K562 (cell line): ENCODE measurements around the gene UGT1A3. TPM values are rescaled to one million over a fixed set of nuclear protein-coding genes. Genes with fewer than 3 reads are reported as not detected.

Experiments
- ATAC-seq: fragments of 200-7000 bp; cut with Tn5 transposase; 3 replicates; pipeline ENCODE4 v1.9.1; 2020; ENCODE audit warnings: moderate library complexity
- BruUV-seq: library from RNA; stranded (reverse); fragments of 400-500 nt; replicated peaks from 2 replicates; lab custom pipeline; 2021; lab: Mats Ljungman, UMichigan
- CTCF ChIA-PET: fragments of 300-600 bp; formaldehyde crosslinking; extraction: SDS; loops from one replicate; lab custom pipeline; 2021; ENCODE audit warnings: low intra/inter-chr PET ratio; lab: Yijun Ruan, JAX
- POLR2A ChIA-PET: fragments of 300-600, 350-650 bp; sonication (Branson Sonifier 250); formaldehyde crosslinking; extraction: SDS; loops from one replicate; lab custom pipeline; 2021; ENCODE audit warnings: antibody characterized with exemption, inconsistent platforms; lab: Yijun Ruan, JAX
- DNase-seq, 4 experiments: peaks; one replicate each; pipeline versions ENCODE4 v3.0.0 to v3.0.0-alpha.2; 2011 to 2018; ENCODE audit warnings: low spot score in 3 of 4, mixed read lengths in 3 of 4; ENCODE audit errors: extremely low read depth in 1 of 4
- FAIRE-seq: peaks from 2 replicates; lab custom pipeline; 2011; peaks lifted over from hg19 to GRCh38; lab: Jason Lieb, UNC
- H2AFZ ChIP-seq: 2 replicates; pipeline ENCODE4 v1.6.0; 2011; ENCODE audit warnings: low read depth, low read length, control low read depth, inconsistent platforms
- H3K27ac ChIP-seq: fragments of 200-600 bp; 3 replicates; pipeline ENCODE4 v1.8.0; 2011; ENCODE audit warnings: low read depth, mild to moderate bottlenecking, control low read depth, inconsistent platforms, low read length, moderate library complexity, mixed read lengths; ENCODE audit errors: extremely low read depth
- H3K27me3 ChIP-seq, 2 experiments: fragments of 300-600 bp in 1 of 2; 2 replicates in 1 of 2; 3 replicates in 1 of 2; pipeline versions ENCODE4 v1.6.0 to v1.8.0; 2011; ENCODE audit warnings: inconsistent platforms in 2 of 2, low read length in 2 of 2, mild to moderate bottlenecking in 1 of 2, mixed read lengths in 1 of 2, moderate library complexity in 1 of 2; ENCODE audit not compliant: control insufficient read depth in 2 of 2, insufficient read depth in 2 of 2
- H3K36me3 ChIP-seq: fragments of 300-600 bp; 3 replicates; pipeline ENCODE4 v1.8.0; 2011; ENCODE audit warnings: mild to moderate bottlenecking, low read length, inconsistent platforms; ENCODE audit not compliant: control insufficient read depth, insufficient read depth
- H3K4me1 ChIP-seq, 2 experiments: fragments of 200-600 bp in 1 of 2; replicated peaks in 1 of 2; 2 replicates in 1 of 2; 3 replicates in 1 of 2; pipeline versions ENCODE4 v1.5.1 to v1.8.0; 2011; ENCODE audit warnings: inconsistent platforms in 2 of 2, low read length in 2 of 2, mild to moderate bottlenecking in 1 of 2, mixed read lengths in 1 of 2, moderate library complexity in 1 of 2; ENCODE audit not compliant: control insufficient read depth in 2 of 2, insufficient read depth in 2 of 2
- H3K4me2 ChIP-seq: 2 replicates; pipeline ENCODE4 v1.6.1; 2011; ENCODE audit warnings: low read length, control low read depth, inconsistent platforms, mixed read lengths; ENCODE audit not compliant: insufficient read depth
- H3K4me3 ChIP-seq: fragments of 200-600 bp; sonication (generic), shearing (Covaris generic); 2 replicates; pipeline ENCODE4 v1.5.1; 2016; ENCODE audit warnings: control low read depth, inconsistent platforms
- H3K79me2 ChIP-seq: fragments of 200-600 bp; 3 replicates; pipeline ENCODE4 v1.8.0; 2011; ENCODE audit warnings: low read length, inconsistent platforms; ENCODE audit not compliant: control insufficient read depth, insufficient read depth
- H3K9ac ChIP-seq, 2 experiments: 2 replicates each; pipeline versions ENCODE4 v1.6.0 to v1.6.1; 2011; ENCODE audit warnings: low read depth in 2 of 2, low read length in 2 of 2, control low read depth in 1 of 2, inconsistent platforms in 1 of 2, mild to moderate bottlenecking in 1 of 2, mixed read lengths in 1 of 2; ENCODE audit not compliant: insufficient read depth in 1 of 2
- H3K9me1 ChIP-seq: one replicate; pipeline ENCODE4 v1.6.0; 2011; ENCODE audit warnings: inconsistent platforms, mild to moderate bottlenecking, low read length, moderate library complexity; ENCODE audit not compliant: control insufficient read depth, insufficient read depth
- H3K9me3 ChIP-seq: replicated peaks from 2 replicates; pipeline ENCODE4 v1.5.1; 2011; ENCODE audit warnings: low read depth, low read length, inconsistent platforms; ENCODE audit not compliant: control insufficient read depth, insufficient read depth
- H4K20me1 ChIP-seq: replicated peaks from 2 replicates; pipeline ENCODE4 v1.6.1; 2011; ENCODE audit warnings: low read length, inconsistent platforms, mixed read lengths; ENCODE audit not compliant: control insufficient read depth, insufficient read depth
- ETS1 ChIP-seq: conservative IDR thresholded peaks from 2 replicates; pipeline ENCODE4 v1.6.1; 2011; ENCODE audit warnings: low read depth, mild to moderate bottlenecking, low read length; ENCODE audit not compliant: control insufficient read depth
- JUND ChIP-seq, 2 experiments: IDR thresholded peaks; 2 replicates in 1 of 2; 3 replicates in 1 of 2; pipeline ENCODE4 v1.6.1; 2011; ENCODE audit warnings: borderline replicate concordance in 2 of 2, low read depth in 2 of 2, low read length in 2 of 2, improper control_type of control experiment in 1 of 2, missing biosample characterization in 1 of 2, missing genetic modification characterization in 1 of 2, missing genetic modification reagents in 1 of 2
- KAT8 ChIP-seq: fragments of 450-650 bp; IDR thresholded peaks from 2 replicates; pipeline ENCODE4 v1.6.1; 2016; ENCODE audit warnings: low read depth, mild to moderate bottlenecking
- NFYB ChIP-seq: IDR thresholded peaks from 2 replicates; pipeline ENCODE4 v1.6.1; 2011; ENCODE audit warnings: mild to moderate bottlenecking, moderate library complexity; ENCODE audit not compliant: insufficient read length; ENCODE audit errors: extremely low read depth
- PHF8 ChIP-seq: fragments of 200-600 bp; sonication (generic); IDR thresholded peaks from 2 replicates; pipeline ENCODE4 v1.6.1; 2012; ENCODE audit warnings: mixed run types, mild to moderate bottlenecking, inconsistent platforms, low read length, moderate library complexity, borderline replicate concordance
- POLR2G ChIP-seq: fragments of 200-400 bp; formaldehyde crosslinking; IDR thresholded peaks from 2 replicates; pipeline ENCODE4 v1.6.1; 2017; ENCODE audit warnings: low read depth, mild to moderate bottlenecking, antibody characterized with exemption, low read length, moderate library complexity
- PPARD ChIP-seq: fragments of 250-450 bp; sonication (Bioruptor Pico); IDR thresholded peaks from 2 replicates; pipeline ENCODE4 v1.8.0; 2022; ENCODE audit warnings: inconsistent platforms, mild to moderate bottlenecking, moderate library complexity
- RBFOX2 ChIP-seq: fragments of 200-400 bp; formaldehyde crosslinking; IDR thresholded peaks from 2 replicates; pipeline ENCODE4 v1.6.1; 2017; ENCODE audit warnings: low read depth, mild to moderate bottlenecking, low read length, moderate library complexity
- SAP30 ChIP-seq: fragments of 200-600 bp; sonication (generic); IDR thresholded peaks from 2 replicates; pipeline ENCODE4 v1.6.1; 2012; ENCODE audit warnings: borderline replicate concordance, low read depth, mild to moderate bottlenecking, moderate library complexity, low read length, control low read depth, inconsistent platforms; ENCODE audit not compliant: insufficient read depth, poor library complexity, severe bottlenecking
- SIRT6 ChIP-seq: IDR thresholded peaks from one replicate; pipeline ENCODE4 v1.6.1; 2012; ENCODE audit warnings: low read depth, mild to moderate bottlenecking, control low read depth, inconsistent platforms, low read length, moderate library complexity
- SP1 ChIP-seq: sonication (generic); formaldehyde crosslinking; IDR thresholded peaks from 2 replicates; pipeline ENCODE4 v1.8.1; 2022; ENCODE audit warnings: mild to moderate bottlenecking, missing genetic modification reagents
- TAL1 ChIP-seq: fragments of 450-650 bp; IDR thresholded peaks from 2 replicates; pipeline ENCODE4 v1.6.1; 2016; ENCODE audit warnings: mild to moderate bottlenecking
- TCF7L2 ChIP-seq: fragments of 150-350 bp; IDR thresholded peaks from 2 replicates; pipeline ENCODE4 v1.6.1; 2016; ENCODE audit warnings: low read depth, mild to moderate bottlenecking, low read length, moderate library complexity
- ZNF41 ChIP-seq: fragments of 250-450 bp; sonication (Bioruptor Pico); conservative IDR thresholded peaks from 2 replicates; pipeline ENCODE4 v1.4.0; 2020; ENCODE audit warnings: mild to moderate bottlenecking
- ZNF76 ChIP-seq: fragments of 250-450 bp; sonication (Bioruptor Pico); IDR thresholded peaks from 2 replicates; pipeline ENCODE4 v1.4.0; 2020; ENCODE audit warnings: mild to moderate bottlenecking, moderate library complexity, borderline replicate concordance
- WGBS: fragments of 100-300 bp; shearing (Covaris generic); methylation state at CpG from one replicate; pipeline ENCODE4 v1.1.6; 2016; ENCODE audit warnings: low coverage, mixed read lengths; ENCODE audit not compliant: insufficient coverage; ENCODE audit errors: missing lambda C conversion rate; 5-methylcytosine and 5-hydroxymethylcytosine counted together
- in situ Hi-C: fragments of 300-500 bp; cut with MboI; formaldehyde crosslinking; loops from 4 replicates; pipeline ENCODE4 v1.15.0; 2018; ENCODE audit warnings: inconsistent platforms, mixed read lengths
- intact Hi-C: fragments of 100-400 bp; cut with micrococcal nuclease; formaldehyde crosslinking; loops from 2 replicates; pipeline ENCODE4 v1.14.2; 2022
- polyA plus RNA-seq, 8 experiments: library from polyadenylated mRNA; depleted of rRNA in 4 of 8; stranded (reverse) in 5 of 8; unstranded in 3 of 8; fragments of >200 nt; fragmentation: Nextera tagmentation in 2 of 8; fragmentation: Illumina TruSeq in 1 of 8; extraction: Ambion mirVana in 2 of 8; extraction: Trizol in 1 of 8; gene quantifications; 2 replicates each; pipeline versions ENCODE4 v1.2.1 to v1.2.3, GENCODE V29; 2011 to 2014; ENCODE audit warnings: inconsistent platforms in 1 of 8, missing spikeins in 1 of 8
- total RNA-seq, 7 experiments: library from RNA; depleted of rRNA in 6 of 7; stranded (reverse); fragments of >200 nt in 6 of 7; fragmentation: Illumina TruSeq in 2 of 7; extraction: Trizol in 2 of 7; gene quantifications; 2 replicates each; pipeline versions ENCODE4 v1.2.1 to v1.2.3, GENCODE V29; 2011 to 2021; ENCODE audit warnings: low replicate concordance in 1 of 7
- TF ChIP-seq, protein P1 (sequence below): fragments of 250-450 bp; sonication (Bioruptor Pico); IDR thresholded peaks from 2 replicates; pipeline ENCODE4 v1.4.0; 2020; ENCODE audit warnings: mild to moderate bottlenecking, moderate library complexity, borderline replicate concordance

UGT1A3 gene
- total and polyA plus RNA-seq, 9 of the 15 experiments (the other 6 are each of a cell fraction or from before 2014, with no cell fraction given), result not detected

DNA sequence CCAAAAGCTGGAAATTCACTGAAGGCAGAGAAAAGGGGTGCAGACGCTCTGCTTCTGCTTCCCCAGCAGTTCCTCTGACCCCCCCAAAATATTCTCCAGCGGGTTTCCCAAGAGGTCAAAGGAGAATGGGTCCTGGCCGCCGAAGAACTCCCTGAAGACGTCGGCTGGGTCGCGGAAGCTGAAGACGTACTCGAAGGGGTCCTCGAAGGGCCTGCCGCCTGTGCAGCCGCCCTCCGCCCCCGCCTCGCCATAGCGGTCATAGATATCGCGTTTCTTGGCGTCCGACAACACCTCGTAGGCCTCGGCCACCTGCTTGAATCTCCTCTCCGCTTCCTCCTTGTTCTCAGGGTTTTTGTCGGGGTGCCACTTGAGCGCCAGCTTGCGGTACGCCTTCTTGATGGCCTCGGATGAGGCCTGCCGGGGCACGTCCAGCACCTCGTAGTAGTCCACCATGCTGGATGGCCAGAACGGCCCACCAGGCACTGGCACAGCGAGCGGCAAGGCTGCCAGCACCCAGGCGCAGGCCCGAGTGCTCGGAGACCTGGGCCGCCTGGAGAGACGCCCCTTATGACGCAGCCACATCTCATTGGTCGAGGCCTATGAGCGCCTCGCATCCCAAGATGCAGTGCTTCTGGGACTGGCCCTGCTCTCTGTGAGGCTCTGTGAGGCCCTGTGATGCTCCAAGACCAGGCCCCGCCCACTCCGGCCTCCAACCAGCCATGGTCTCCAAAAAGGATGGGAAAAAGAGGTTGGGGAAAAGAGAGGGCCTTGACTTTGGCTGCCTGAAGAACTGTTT is 14.8 kb downstream of the UGT1A3 start:
- no peaks in the 10 kb centered on the region for H3K36me3 ChIP-seq
- no TSS peak for BruUV-seq
- no peak overlapping the region; a peak in 1 of 4 replicates for H3K9ac ChIP-seq
- H3K27me3 ChIP-seq, result no peaks in the 10 kb centered on the region
- H3K4me2 ChIP-seq, result no peak overlapping the region
- ATAC-seq, result peak; percentile 89
- no peak for FAIRE-seq
- 31% methylated on average over 26 of the region's 46 CpGs for WGBS
- in situ Hi-C loops, result no loop called here
- no peaks in the 10 kb centered on the region for H3K79me2 ChIP-seq
- H3K9me3 ChIP-seq, result no peaks in the 10 kb centered on the region
- H2AFZ ChIP-seq, result no peak overlapping the region
- H4K20me1 ChIP-seq, result no peaks in the 10 kb centered on the region
- intact Hi-C loops, result no loop called here
- POLR2A ChIA-PET, result interaction anchor here (0.6 kb wide), 1 partner anchor 11 kb away, joined by 3 read pairs; no protein-coding TSS in a partner anchor
- H3K9me1 ChIP-seq, result no peaks in the 10 kb centered on the region
- peaks cover 0 to 7% of the 10 kb centered on the region in 2 experiments; a peak in 2 of 5 replicates for H3K4me1 ChIP-seq
- no peak overlapping the region for H3K4me3 ChIP-seq
- CTCF ChIA-PET, result no interaction called here
- peak; percentile 12 to 23 (median 20) for DNase-seq
- H3K27ac ChIP-seq, result no peak overlapping the region
- TF ChIP-seq KAT8 (no peak), PPARD (CRISPR knock-in tag) (no peak), ETS1 (no peak), SP1 (CRISPR knock-in tag) (no peak), POLR2G (peak; percentile 42; the same call in 1 of the 2 replicates), NFYB (peak; percentile 10), JUND (IDR thresholded peaks at IDR 0.05; ENCODE audit: borderline replicate concordance, low read depth, low read length) (no peak), JUND (tag; IDR thresholded peaks at IDR 0.05; ENCODE audit: borderline replicate concordance, low read depth, low read length) (no peak), RBFOX2 (0 out of 2 replicates have a peak, but pooled peaks have one; percentile 16), PHF8 (peak; percentile 48; the same call in 1 of the 2 replicates), ZNF41 (CRISPR knock-in tag) (no peak), SAP30 (no peak), TAL1 (no peak), SIRT6 (no peak), TCF7L2 (no peak), ZNF76 (CRISPR knock-in tag) (no peak)
- TF ChIP-seq, protein P1, sequence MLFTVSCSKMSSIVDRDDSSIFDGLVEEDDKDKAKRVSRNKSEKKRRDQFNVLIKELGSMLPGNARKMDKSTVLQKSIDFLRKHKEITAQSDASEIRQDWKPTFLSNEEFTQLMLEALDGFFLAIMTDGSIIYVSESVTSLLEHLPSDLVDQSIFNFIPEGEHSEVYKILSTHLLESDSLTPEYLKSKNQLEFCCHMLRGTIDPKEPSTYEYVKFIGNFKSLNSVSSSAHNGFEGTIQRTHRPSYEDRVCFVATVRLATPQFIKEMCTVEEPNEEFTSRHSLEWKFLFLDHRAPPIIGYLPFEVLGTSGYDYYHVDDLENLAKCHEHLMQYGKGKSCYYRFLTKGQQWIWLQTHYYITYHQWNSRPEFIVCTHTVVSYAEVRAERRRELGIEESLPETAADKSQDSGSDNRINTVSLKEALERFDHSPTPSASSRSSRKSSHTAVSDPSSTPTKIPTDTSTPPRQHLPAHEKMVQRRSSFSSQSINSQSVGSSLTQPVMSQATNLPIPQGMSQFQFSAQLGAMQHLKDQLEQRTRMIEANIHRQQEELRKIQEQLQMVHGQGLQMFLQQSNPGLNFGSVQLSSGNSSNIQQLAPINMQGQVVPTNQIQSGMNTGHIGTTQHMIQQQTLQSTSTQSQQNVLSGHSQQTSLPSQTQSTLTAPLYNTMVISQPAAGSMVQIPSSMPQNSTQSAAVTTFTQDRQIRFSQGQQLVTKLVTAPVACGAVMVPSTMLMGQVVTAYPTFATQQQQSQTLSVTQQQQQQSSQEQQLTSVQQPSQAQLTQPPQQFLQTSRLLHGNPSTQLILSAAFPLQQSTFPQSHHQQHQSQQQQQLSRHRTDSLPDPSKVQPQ (CRISPR knock-in tag), result no peak
